HG02763 (cell line): Measurements from ENCODE around the gene NXF2B.
"Not testable (repeated sequence)": the region's sequence is repeated elsewhere in the genome, so short reads cannot be mapped to it uniquely, and the experiment has no call there.

ENCODE experiments used
- ATAC-seq: cut with Tn5 transposase; IDR thresholded peaks from one replicate; pipeline ENCODE4 v1.9.1; 2021; ENCODE audit warnings: mild to moderate bottlenecking, moderate library complexity; ENCODE audit not compliant: unreplicated experiment

NXF2B gene

GRCh38 chrX:102439908-102440307 lies at the start of gene NXF2B:
Gene NXF2B (minus strand): TSS chrX:102440008. CDS start chrX:102380036, 59,972 bp downstream.
- ATAC-seq, result not testable (repeated sequence)

GRCh38 chrX:102478765-102479164 lies 39.0 kb upstream of the NXF2B start:
- not testable (repeated sequence) for ATAC-seq

- ATAC-seq, result not testable (repeated sequence)
Measured at GRCh38 chrX:102471762-102472220, 32.0 kb upstream of the NXF2B start, which contains the start of gene TCP11X2. Gene TCP11X2 (minus strand): TSS chrX:102471812.

GRCh38 chrX:102470215-102470614 lies 30.4 kb upstream of the NXF2B start:
- ATAC-seq, result not testable (repeated sequence)

GRCh38 chrX:102458615-102459014 lies 18.8 kb upstream of the NXF2B start:
- ATAC-seq, result not testable (repeated sequence)

GRCh38 chrX:102414493-102414892 lies 25.3 kb downstream of the NXF2B start:
- ATAC-seq, result not testable (repeated sequence)

GRCh38 chrX:102345916-102346315 lies 93.9 kb downstream of the NXF2B start:
- no peak for ATAC-seq

- no peak for ATAC-seq
Measured at GRCh38 chrX:102341867-102342266, 97.9 kb downstream of the NXF2B start.

GRCh38 chrX:102339312-102340298 lies 100.2 kb downstream of the NXF2B start:
- no peak for ATAC-seq

GRCh38 chrX:102338162-102338561 lies 101.6 kb downstream of the NXF2B start:
- no peak for ATAC-seq
